Tibial nerve (tissue), 4 donors: ENCODE results near the gene LAYN.

Experiments
- EP300 ChIP-seq, 2 donors: sonication (generic); formaldehyde crosslinking; IDR thresholded peaks; one replicate each; pipeline ENCODE4 v1.6.1; 2017; ENCODE audit warnings: antibody characterized with exemption in 2 of 2, mild to moderate bottlenecking in 1 of 2
- POLR2A ChIP-seq, 2 donors: fragments of 450-650 bp; IDR thresholded peaks; one replicate each; pipeline ENCODE4 v1.6.1; 2017; ENCODE audit warnings: antibody characterized with exemption in 2 of 2, mild to moderate bottlenecking in 2 of 2, moderate library complexity in 2 of 2
- TF ChIP-seq, protein P1 (sequence below), 5 experiments: fragments of 200-600 bp in 3 of 5; fragments of 450-650 bp in 2 of 5; sonication (generic) in 3 of 5; IDR thresholded peaks; one replicate each; pipeline ENCODE4 v1.5.1; 2016 to 2019; ENCODE audit warnings: antibody characterized with exemption in 5 of 5, mild to moderate bottlenecking in 3 of 5, moderate library complexity in 2 of 5

DNA sequence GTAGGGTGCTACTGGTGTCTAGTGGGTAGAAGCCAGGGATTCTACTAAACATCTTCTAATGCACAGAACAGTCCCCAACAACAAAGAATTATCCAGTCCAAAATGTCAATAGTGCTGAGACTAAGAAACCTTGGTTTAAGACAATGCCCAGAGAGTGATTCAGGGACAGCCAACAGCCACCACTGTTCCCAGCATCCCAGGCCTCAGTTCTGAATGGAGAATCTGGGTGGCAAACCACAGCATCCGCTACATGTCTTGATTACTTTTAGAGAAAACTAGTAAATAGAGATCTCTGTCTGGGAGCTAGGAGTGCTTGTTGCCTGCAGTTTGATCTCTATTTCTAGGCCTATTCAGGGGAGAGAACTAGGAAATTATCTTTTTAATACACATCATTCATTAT is 40.8 kb downstream of the LAYN start:
- TF ChIP-seq, protein P1, sequence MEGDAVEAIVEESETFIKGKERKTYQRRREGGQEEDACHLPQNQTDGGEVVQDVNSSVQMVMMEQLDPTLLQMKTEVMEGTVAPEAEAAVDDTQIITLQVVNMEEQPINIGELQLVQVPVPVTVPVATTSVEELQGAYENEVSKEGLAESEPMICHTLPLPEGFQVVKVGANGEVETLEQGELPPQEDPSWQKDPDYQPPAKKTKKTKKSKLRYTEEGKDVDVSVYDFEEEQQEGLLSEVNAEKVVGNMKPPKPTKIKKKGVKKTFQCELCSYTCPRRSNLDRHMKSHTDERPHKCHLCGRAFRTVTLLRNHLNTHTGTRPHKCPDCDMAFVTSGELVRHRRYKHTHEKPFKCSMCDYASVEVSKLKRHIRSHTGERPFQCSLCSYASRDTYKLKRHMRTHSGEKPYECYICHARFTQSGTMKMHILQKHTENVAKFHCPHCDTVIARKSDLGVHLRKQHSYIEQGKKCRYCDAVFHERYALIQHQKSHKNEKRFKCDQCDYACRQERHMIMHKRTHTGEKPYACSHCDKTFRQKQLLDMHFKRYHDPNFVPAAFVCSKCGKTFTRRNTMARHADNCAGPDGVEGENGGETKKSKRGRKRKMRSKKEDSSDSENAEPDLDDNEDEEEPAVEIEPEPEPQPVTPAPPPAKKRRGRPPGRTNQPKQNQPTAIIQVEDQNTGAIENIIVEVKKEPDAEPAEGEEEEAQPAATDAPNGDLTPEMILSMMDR (IDR thresholded peaks at IDR 0.05): no peak
- TF ChIP-seq EP300 (IDR thresholded peaks at IDR 0.05) (no peak), POLR2A (IDR thresholded peaks at IDR 0.05) (no peak)
